GM12801 (cell line): Measurements from ENCODE around the gene ST7.

ENCODE experiments used
- CTCF ChIP-seq: IDR thresholded peaks from one replicate; pipeline ENCODE4 v1.5.1; 2011; ENCODE audit warnings: control low read depth; ENCODE audit not compliant: insufficient read length; ENCODE audit errors: extremely low read depth

The ST7 gene

DNA sequence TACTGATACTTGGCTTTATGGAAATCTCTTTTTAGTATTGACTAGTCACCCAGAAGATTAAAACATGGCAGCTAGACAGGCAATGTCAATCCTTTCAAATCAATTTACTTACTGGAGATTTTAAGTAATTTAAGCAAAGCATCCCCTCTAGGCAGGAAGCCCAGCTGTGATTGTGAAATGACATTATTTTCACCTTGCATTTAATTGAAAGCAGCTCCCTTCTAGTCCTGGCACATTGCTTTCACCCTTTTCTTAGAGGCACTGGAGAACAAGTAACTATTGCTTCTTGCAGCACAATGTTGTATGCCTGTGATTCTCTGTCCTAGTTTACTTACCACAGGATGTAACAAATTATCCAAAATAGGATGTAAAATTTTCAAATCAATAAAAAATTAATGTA, 13.3 kb downstream of the ST7 start:
- no peak for TF ChIP-seq CTCF

DNA sequence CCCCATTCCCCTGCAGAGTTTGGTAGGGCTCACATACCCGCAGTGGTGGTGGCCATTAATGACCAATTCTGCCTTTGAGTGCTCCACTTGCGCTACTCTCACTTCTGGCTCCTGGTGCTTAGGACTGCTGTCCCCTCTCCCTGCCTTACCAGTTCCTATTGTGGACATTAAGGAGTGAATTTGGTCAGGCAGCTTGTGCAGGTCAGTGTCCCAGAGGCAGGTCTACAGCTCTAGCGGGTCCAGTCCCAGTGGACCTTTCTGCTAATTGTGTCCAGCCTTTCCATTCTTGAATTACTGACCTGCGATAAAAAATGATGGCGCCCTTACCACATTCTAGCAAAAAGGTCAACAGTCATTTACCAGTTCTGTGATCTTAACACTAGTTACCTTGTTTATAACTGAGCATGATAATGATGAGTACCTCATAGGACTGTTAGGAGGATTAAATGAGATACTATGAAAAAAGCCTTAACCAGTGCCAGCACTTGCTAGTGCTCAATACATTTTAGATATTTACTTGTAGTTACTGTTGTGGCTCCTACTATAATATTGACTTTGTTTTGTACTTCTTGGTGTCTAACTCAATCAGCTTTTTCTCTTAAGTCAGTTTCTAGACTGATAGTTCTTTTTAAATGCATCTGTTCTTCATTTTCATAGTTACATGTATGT, 14.1 kb downstream of the ST7 start:
- no peak for TF ChIP-seq CTCF

- TF ChIP-seq CTCF = no peak
Measured at GRCh38 chr7:116967983-116968382, 14.7 kb downstream of the ST7 start.

GRCh38 chr7:116968631-116969030, 15.3 kb downstream of the ST7 start:
- no peak for TF ChIP-seq CTCF

GRCh38 chr7:116969371-116969902, 16.1 kb downstream of the ST7 start:
- no peak for TF ChIP-seq CTCF

DNA sequence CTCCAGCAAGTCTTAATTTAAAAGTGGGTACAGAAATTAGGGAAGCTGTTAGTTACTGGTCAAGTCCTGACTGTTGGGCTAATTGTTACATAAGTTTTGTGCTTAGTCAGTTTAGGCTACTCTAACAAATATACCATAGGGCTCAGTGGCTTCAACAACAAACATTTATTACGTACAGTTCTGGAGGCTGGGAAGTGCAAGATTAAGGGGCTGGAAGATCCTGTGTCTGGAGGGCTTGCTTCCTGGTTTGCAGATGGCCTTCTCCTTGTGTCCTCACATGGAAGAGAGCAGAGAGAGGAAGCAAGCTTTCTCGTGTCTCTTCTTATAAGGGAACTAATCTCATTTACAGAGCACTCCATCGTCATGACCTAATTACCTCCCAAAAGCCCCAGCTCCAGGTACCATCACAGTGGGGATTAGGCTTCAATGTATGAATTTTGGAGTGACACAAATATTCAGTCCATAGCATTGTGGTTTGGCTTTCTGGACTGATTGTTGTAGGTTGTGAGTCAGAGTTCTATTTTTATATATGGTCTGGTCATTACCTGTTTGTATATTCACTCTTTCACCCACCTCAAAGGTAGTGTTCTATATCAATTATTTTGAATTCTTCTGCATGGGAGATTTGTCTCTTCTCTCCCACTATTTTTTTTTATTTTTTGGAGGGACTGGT, 17.1 kb downstream of the ST7 start:
- no peak for TF ChIP-seq CTCF

GRCh38 chr7:116971869-116972268, 18.6 kb downstream of the ST7 start:
- no peak for TF ChIP-seq CTCF
